Hepatocyte (in vitro differentiated cells): ENCODE results near the gene CSPG5. TPM values are rescaled to one million over a fixed set of nuclear protein-coding genes. Genes with fewer than 3 reads are reported as not detected.

Experiments used
- DNase-seq: peaks from one replicate; pipeline ENCODE4 v3.0.0-alpha.2; 2016; ENCODE audit warnings: low spot score
- H2AFZ ChIP-seq: fragments of 200-600 bp; sonication (generic); 2 replicates; pipeline ENCODE4 v1.6.0; 2016; ENCODE audit warnings: antibody characterized with exemption, mild to moderate bottlenecking
- H3K27ac ChIP-seq: fragments of 200-600 bp; sonication (generic); 2 replicates; pipeline ENCODE4 v1.5.1; 2016; ENCODE audit warnings: mild to moderate bottlenecking
- H3K27me3 ChIP-seq: fragments of 200-600 bp; sonication (generic); 2 replicates; pipeline ENCODE4 v1.6.1; 2016
- H3K36me3 ChIP-seq: fragments of 200-600 bp; sonication (generic); replicated peaks from 2 replicates; pipeline ENCODE4 v1.5.1; 2016; ENCODE audit warnings: low read depth; ENCODE audit not compliant: insufficient read depth
- H3K4me1 ChIP-seq: fragments of 200-600 bp; sonication (generic); 2 replicates; pipeline ENCODE4 v1.5.1; 2016; ENCODE audit warnings: mild to moderate bottlenecking, moderate library complexity; ENCODE audit not compliant: insufficient read depth
- H3K4me2 ChIP-seq: fragments of 200-600 bp; sonication (generic); 2 replicates; pipeline ENCODE4 v1.6.0; 2016
- H3K4me3 ChIP-seq: fragments of 200-600 bp; sonication (generic); 2 replicates; pipeline ENCODE4 v1.5.1; 2016; ENCODE audit warnings: mild to moderate bottlenecking
- H3K79me2 ChIP-seq: fragments of 200-600 bp; sonication (generic); 2 replicates; pipeline ENCODE4 v1.6.0; 2017; ENCODE audit warnings: mild to moderate bottlenecking
- H3K9me2 ChIP-seq: fragments of 200-600 bp; sonication (generic); replicated peaks from 2 replicates; pipeline ENCODE4 v1.6.0; 2017; ENCODE audit warnings: mild to moderate bottlenecking; ENCODE audit not compliant: insufficient read depth
- H3K9me3 ChIP-seq: fragments of 200-600 bp; sonication (generic); 2 replicates; pipeline ENCODE4 v1.5.1; 2016; ENCODE audit warnings: low read depth, mild to moderate bottlenecking
- H4K20me1 ChIP-seq: fragments of 200-600 bp; sonication (generic); 2 replicates; pipeline ENCODE4 v1.6.0; 2016; ENCODE audit warnings: mild to moderate bottlenecking; ENCODE audit not compliant: insufficient read depth, poor library complexity, severe bottlenecking
- EZH2 ChIP-seq: fragments of 200-600 bp; sonication (generic); IDR thresholded peaks from 2 replicates; pipeline ENCODE4 v1.6.1; 2016; ENCODE audit warnings: antibody characterized with exemption, mild to moderate bottlenecking, borderline replicate concordance
- EZH2phosphoT487 ChIP-seq: fragments of 200-600 bp; sonication (generic); IDR thresholded peaks from one replicate; pipeline ENCODE4 v1.6.1; 2018; ENCODE audit warnings: antibody characterized with exemption, mild to moderate bottlenecking, low read depth, moderate library complexity; ENCODE audit not compliant: unreplicated experiment, severe bottlenecking
- WGBS: methylation state at CpG from one replicate; pipeline ENCODE4 v1.1.6; 2016; ENCODE audit warnings: low lambda C conversion rate; ENCODE audit errors: missing lambda C conversion rate; 5-methylcytosine and 5-hydroxymethylcytosine counted together
- polyA plus RNA-seq: library from polyadenylated mRNA; unstranded; fragments of >200 nt; fragmentation: Nextera tagmentation; extraction: Ambion mirVana; gene quantifications from 2 replicates; pipeline ENCODE4 v1.2.1, GENCODE V29; 2016
- total RNA-seq: library from RNA; depleted of rRNA; stranded (reverse); fragments of >200 nt; gene quantifications from 2 replicates; pipeline ENCODE4 v1.2.3, GENCODE V29; 2014
- TF ChIP-seq, protein P1 (sequence below): fragments of 200-600 bp; sonication (generic); IDR thresholded peaks from 2 replicates; pipeline ENCODE4 v1.5.1; 2016; ENCODE audit warnings: antibody characterized with exemption, mild to moderate bottlenecking; ENCODE audit not compliant: poor library complexity

Gene CSPG5
- total and polyA plus RNA-seq, 2 experiments from 2014 or later: 0.34 to 0.47 TPM

DNA sequence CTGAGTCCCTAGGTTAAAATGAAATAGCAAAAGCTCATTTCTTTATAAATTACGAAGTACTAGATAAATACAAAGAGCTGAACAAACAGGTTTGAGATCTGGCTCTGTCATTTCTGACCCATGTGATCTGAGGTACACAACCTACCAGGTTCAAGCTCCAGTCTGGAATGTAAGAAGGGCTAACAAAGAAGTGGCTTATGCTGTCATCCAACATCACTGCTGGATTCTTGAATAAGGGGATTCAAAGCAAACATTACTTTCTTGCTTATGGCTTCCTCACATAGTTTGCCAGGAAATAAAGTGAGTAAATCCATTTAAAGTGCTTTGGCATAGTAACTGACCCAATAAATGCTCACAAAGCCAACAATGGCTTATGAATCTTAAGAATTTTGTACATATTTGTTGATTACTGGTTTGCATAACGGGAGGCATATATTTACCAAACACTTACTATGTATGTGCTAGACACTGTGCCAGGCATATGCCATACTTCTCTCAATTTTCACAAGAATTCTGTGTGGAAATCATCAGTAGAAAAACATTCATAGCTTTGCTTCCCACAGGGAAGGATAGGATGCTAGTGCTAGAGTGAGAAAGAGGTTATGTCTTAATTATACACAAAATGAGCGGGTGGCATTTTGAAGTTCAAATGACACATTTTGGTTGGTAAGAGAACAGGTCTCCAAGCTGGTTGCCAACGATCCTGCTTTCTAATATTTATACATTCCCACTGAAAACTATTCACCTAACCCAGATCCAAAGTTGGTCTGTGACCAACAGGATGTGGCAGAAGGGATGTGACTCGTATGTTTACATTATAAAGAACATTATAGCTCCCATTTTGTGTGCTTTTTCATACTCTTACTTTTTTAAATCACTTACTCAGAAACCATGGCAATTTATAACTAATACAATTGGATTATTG lies 38.7 kb upstream of the CSPG5 start:
- Histone ChIP-seq H4K20me1 (no peaks in the 10 kb centered on the region), H3K36me3 (no peaks in the 10 kb centered on the region), H3K27me3 (no peaks in the 10 kb centered on the region), H3K4me3 (no peak overlapping the region), H3K9me2 (no peaks in the 10 kb centered on the region), H3K4me1 (no peaks in the 10 kb centered on the region), H3K4me2 (no peak overlapping the region), H3K9me3 (no peaks in the 10 kb centered on the region), H2AFZ (no peak overlapping the region), H3K27ac (no peak overlapping the region), H3K79me2 (peaks cover 3% of the 10 kb centered on the region)
- 76% methylated on average over 5 of the region's 5 CpGs for WGBS
- no peak for DNase-seq
- TF ChIP-seq, protein P1, sequence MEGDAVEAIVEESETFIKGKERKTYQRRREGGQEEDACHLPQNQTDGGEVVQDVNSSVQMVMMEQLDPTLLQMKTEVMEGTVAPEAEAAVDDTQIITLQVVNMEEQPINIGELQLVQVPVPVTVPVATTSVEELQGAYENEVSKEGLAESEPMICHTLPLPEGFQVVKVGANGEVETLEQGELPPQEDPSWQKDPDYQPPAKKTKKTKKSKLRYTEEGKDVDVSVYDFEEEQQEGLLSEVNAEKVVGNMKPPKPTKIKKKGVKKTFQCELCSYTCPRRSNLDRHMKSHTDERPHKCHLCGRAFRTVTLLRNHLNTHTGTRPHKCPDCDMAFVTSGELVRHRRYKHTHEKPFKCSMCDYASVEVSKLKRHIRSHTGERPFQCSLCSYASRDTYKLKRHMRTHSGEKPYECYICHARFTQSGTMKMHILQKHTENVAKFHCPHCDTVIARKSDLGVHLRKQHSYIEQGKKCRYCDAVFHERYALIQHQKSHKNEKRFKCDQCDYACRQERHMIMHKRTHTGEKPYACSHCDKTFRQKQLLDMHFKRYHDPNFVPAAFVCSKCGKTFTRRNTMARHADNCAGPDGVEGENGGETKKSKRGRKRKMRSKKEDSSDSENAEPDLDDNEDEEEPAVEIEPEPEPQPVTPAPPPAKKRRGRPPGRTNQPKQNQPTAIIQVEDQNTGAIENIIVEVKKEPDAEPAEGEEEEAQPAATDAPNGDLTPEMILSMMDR: no peak
- TF ChIP-seq EZH2phosphoT487 (no peak), EZH2 (no peak)

DNA sequence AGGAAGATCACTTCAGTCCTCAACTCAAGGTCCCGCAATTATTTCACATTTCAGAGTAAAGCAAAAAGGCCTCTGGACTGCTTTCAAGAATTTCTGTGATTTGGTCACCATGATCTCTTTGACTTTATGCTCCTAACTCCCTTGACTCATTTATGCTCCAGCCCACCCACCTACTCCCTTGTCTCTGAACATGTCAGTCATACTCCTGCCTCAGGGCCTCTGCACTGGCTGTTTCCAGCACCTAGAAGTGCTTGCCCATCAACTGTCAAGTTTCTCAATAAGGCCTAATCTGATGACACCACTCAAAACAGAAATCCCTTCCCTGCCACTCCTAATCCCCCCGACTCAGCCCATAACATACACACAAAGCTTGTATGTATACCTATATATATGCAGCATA lies 36.1 kb upstream of the CSPG5 start:
- DNase-seq: no peak
- Histone ChIP-seq H3K27me3 (no peaks in the 10 kb centered on the region), H3K79me2 (no peaks in the 10 kb centered on the region), H3K4me2 (no peak overlapping the region), H3K4me3 (no peak overlapping the region), H3K9me3 (no peaks in the 10 kb centered on the region), H3K36me3 (no peaks in the 10 kb centered on the region), H4K20me1 (no peaks in the 10 kb centered on the region), H3K4me1 (no peaks in the 10 kb centered on the region), H3K9me2 (no peaks in the 10 kb centered on the region), H3K27ac (no peak overlapping the region), H2AFZ (no peak overlapping the region)
- TF ChIP-seq EZH2 (no peak), EZH2phosphoT487 (no peak)
- TF ChIP-seq, protein P1: no peak
- WGBS: 91% methylated on average over 2 of the region's 2 CpGs

DNA sequence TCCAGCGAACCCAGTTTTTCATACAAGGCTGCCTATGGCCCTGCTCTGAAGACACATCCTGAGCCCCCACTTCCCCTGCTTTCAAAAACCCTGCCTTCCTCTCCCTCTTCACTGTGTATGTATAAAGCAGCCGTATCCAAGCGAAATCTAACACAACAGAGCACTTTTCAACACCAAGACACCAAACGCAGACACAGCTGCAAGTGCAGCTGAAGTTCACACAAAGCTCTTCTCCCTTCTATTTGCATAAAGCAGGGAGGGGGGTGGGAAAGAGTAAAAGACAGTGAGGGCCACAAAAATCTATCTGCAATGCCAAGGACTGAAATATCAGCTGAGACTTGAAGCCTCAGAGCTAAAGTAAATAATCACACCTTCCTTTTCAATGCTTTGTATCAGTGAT lies 35.1 kb upstream of the CSPG5 start:
- H3K27me3 ChIP-seq: no peaks in the 10 kb centered on the region
- TF ChIP-seq, protein P1: no peak
- no peak for TF ChIP-seq EZH2
- TF ChIP-seq EZH2phosphoT487: no peak
- H3K4me2 ChIP-seq: no peak overlapping the region
- 83% methylated on average over 4 of the region's 4 CpGs for WGBS
- no peaks in the 10 kb centered on the region for H3K4me1 ChIP-seq
- no peaks in the 10 kb centered on the region for H3K9me2 ChIP-seq
- no peaks in the 10 kb centered on the region for H3K79me2 ChIP-seq
- no peaks in the 10 kb centered on the region for H4K20me1 ChIP-seq
- no peak for DNase-seq
- H3K9me3 ChIP-seq: no peaks in the 10 kb centered on the region
- H3K4me3 ChIP-seq: no peak overlapping the region
- H3K36me3 ChIP-seq: no peaks in the 10 kb centered on the region
- no peak overlapping the region for H2AFZ ChIP-seq
- H3K27ac ChIP-seq: no peak overlapping the region
